HPDE6-E6E7 (cell line): ENCODE results near the gene KRT83.
"Not testable (repeated sequence)": the region's sequence is repeated elsewhere in the genome, so short reads cannot be mapped to it uniquely, and the experiment has no call there.

Source experiments
- DNase-seq: peaks from one replicate; pipeline ENCODE4 v3.0.0; 2011; ENCODE audit warnings: missing footprints; ENCODE audit errors: extremely low spot score

The KRT83 gene

DNA sequence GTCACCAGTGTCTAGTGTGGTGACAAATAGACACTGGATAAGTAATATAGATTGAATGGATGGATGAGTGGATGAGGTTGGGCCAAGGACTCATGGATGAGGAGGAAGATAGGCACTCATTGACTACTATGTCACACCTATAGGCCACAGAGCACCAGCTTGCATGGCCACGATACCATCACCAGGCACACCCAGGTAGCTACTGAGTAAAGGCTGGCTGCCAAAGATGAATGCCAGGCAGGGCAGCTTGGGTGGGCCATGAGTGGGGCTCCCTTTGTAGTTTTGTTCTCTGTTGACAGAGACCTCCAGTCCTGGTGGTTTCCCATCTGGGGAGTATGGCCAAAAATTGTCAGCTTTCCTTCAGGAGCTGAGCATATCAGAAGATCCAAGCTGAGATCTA, 11.2 kb upstream of the KRT83 start:
- DNase-seq: no peak

DNA sequence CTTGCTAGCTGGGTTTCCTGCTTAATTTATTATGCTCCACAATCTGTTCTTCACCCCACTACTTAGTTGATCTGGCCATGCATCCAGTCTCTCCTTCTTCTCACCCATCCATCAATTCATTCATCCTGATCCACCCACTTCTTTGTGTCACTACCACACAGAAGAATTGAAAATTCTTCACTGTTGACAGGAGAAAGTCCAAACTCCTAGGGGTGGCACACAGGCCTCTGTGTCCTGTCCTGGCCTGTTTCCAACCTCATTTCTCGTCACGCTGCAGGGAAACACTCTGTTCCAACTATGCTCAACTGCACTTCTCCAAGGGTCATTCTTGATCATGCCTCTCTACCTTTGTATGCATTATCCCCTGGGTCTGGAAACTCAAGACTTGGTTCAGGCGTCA, 10.6 kb upstream of the KRT83 start:
- no peak for DNase-seq

DNA sequence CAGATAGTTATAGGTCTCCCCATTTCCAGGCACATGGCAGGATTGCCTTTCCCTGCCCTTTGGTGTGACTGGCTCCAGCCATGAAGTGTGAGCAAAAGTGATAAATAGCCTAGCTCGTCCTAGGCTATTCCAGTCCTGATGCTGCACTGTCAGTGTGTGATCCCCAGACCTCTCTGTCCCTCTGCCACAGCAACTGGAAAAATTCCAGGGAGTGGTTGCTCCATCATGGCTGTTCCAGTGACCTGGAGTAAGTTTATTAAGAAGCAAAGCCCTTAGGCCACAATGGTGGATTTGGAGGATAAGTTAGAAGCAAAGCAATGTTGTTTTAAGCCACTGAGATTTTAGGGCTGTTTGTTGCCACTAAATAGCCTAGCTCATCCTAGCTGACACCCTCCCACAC, 9.8 kb upstream of the KRT83 start:
- no peak for DNase-seq

DNA sequence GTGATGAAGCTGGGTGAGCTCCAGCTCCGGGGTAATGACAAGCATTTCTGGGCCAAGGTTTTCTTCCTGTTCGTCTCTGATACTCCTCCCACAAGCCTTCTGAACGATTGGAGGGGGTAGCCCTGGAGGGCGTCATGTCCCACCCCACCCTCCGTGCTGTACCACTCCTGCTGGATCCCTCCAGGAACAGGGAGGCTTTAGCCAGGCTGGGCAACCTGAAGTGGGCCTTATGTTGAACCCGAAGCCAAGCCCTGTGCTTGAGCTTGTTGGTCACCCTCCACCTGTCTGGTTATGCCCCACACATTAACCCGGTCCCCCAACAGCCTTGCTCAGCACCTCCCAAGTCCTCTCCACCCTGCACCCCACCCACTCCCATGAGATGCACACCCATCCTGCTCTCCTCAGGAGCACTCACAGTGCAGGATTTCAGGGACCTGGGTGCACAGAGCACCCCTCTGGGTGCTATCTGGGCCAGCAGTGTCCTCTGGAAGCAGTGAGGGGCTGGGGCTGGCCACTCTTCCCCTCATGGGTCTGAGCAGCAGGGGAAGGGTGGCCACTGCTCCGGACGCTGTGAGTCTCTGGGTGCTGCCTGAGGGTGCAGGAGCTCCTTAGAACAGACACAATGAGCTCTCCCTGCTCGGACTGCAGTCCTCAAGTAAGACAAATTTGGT, 6.8 kb upstream of the KRT83 start:
- no peak for DNase-seq

DNA sequence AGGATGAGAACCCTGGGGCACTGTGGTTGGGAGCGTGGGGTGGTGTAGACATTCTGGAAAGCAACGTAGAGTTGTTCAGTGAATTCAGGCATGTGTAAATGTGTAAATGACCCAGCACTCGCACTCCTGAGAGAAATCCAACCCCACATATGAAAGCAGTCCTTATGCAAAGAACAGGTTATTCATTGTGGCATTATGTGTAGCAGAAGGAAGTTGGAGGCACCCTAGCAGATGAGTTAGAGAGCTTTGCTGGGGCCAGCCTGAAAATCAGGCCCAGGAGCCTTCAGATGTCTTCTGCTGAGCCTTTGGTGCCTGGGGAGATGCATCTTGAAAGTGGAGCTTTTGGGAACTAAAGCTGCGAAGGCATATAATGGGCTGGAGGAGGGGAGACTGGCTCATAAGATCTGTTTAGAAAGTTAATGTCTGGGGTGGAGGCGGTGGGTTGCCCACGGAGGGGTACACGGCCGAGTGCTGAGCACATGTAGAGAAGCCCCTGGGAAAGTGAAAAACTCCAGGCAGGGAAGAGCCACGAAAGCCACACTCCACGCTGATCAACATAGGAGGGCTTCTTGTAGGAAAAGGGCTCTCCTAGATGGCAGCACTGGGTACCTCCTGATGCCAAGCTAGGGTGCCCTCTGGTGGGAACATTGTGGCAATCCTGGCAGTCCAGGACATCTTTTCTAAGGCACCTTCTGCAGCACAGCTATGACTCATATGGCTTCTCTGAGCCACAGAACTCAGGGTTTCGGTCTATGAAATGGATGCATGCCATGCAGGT, 6.0 kb upstream of the KRT83 start:
- DNase-seq: peak; percentile 99

DNA sequence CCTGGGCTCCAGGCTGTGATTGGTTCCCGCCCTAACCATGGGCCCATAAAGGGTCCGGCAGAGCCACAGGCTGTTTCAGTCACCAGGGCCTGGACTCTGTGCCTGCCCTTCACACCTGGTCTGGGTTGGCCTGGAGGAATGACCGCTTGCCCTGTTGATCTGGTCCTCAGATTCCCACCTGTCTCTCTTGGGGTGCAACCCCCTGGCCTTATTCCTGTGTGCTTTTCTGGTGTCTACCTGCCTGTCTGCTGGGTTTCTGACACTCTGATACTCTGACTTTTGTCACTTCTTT, 2.9 kb upstream of the KRT83 start:
- DNase-seq: no peak

DNA sequence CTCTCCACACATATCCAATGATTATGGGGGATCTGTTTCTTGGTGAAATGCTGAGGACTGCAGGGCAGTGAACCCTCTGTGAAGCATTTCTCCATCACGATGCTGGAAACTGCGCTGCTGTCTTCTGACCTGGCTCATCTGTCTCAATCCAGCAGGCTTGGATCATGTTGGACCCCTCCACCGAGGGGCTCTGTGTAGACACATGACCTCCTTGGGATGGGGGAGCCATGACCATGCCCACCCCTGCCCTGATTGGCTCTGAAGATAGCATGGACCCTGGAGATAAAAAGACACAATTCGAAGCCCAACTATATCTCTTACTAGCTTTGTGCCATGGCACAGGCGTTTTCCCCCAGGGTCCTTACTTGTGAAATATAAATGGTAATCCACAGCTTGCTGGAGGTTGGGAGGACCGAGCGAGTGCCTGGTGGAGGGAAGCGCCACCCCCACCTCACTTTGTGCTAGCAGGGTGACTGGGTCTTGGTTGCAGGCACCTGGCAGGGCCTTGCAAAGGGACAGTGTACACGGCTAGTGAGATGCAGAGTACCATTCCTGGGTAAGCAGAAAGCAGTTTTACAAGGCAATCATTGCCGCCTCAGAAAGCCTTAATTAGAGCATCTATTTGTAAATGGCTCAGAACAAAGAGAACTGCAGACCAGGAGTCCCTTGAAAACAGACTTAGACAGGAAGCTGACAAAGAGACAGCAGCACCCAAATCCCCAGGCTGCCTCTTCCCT, 2.4 kb upstream of the KRT83 start:
- DNase-seq: no peak

DNA sequence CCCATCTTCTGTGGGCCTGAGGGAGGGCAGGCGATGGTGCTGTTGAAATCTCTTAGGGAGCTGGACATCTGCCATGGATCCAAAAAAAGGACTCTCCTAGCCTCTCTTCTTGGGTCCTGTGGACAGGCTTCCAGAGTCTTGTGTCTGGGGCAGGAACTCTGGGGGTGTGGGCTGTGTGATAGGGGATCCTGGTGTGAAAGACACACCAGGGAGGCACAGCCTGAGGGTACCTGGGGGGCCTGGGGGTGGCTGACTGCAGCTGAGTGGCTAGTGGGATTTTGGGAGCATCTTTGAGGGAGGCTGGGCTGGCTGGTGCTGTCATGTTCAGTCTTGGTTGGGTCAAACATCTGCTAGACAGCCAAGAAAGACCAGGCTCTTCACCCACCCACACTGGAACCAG, 1.8 kb upstream of the KRT83 start:
- DNase-seq: no peak

DNA sequence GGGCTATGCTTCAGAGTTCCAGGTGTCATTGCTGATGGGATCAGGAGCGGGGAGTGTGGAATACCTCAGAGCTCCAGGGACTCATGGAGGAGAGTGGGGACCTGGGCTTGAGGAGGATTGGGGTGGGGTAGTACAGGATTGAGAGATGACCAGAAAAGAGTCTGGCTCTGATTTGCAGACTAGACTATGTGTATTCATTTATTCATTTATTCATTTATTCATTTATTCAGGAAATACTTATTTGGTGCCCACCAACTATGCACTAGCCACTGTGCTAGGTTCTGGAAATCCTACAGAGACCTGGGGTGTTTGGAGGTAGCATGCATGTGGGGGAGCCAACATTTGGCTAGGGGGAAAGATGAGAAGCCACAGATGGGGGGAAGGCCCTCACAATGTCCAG, 871 bp upstream of the KRT83 start:
- no peak for DNase-seq

DNA sequence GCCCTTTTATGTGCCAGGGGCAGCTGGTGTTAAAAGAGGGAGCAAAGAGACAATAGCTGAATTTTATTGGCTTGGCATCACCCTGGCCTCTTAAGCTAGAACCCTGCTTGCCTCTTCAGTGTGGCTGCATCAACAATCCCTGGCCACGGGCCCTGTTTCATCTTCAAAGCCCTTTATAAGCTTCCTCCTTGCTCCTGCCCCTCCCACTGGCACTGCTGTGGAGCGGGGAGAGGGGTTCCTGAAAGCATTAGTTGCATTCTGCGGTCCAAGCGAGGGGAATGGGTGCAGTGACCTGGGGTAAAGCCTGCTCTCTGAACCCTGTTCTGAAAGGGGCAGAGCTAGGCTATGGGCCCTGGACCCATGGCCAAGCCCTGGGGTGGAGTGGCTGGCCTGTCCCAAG, 220 bp upstream of the KRT83 start:
- no peak for DNase-seq

DNA sequence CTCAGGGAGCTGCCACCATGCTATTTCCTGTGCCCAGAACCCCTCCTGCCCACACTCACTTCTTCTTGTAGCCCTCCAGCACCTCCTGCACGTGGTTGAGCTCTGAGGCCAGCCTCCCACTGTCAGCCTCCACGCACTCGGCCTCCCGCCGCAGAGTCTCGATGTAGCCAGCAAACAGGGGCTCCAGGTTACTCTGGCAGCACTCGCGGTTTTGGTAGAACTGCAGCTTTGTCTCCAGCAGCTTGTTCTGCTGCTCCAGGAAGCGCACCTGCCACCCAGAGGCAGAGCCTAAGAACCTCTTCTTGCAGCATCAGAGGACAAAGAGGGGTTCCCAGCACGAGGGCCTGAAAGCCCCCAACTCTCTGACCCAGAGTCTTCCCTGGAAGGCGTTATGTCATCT, 2.1 kb downstream of the KRT83 start:
- DNase-seq: no peak

DNA sequence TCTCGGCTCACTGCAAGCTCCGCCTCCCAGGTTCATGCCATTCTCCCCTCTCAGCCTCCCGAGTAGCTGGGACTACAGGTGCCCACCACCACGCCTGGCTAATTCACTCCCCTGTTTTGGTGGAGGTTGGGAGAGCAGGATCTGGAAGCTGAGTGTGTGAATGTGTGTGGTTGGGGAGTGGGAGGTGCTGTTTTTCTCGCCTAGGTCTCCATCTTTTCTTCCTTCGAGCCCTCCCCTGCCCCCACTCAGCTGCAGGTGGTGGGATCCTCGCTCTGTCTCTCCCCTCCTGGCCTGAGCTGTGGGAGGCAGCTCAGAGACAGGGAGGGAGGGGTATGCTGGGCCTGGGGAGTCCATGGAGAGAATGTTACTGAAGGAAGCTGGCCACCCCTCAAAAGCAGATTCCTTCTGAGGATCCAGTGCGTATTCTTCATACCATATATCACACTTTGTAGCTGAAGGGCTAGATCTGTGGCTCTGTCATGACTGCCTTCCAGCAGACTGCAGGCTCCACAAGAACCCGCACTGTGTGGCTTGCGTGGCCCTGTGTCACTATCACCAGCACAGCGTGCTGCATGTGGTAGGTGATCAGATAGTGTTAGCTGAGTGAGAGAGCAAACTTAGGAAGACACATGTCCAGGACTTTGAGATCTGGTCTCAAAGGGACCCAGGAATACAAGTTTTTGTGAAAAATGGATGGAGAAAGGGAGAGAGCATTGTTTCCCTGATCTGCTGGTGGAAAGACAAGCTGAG, 2.8 kb downstream of the KRT83 start:
- DNase-seq: no peak

DNA sequence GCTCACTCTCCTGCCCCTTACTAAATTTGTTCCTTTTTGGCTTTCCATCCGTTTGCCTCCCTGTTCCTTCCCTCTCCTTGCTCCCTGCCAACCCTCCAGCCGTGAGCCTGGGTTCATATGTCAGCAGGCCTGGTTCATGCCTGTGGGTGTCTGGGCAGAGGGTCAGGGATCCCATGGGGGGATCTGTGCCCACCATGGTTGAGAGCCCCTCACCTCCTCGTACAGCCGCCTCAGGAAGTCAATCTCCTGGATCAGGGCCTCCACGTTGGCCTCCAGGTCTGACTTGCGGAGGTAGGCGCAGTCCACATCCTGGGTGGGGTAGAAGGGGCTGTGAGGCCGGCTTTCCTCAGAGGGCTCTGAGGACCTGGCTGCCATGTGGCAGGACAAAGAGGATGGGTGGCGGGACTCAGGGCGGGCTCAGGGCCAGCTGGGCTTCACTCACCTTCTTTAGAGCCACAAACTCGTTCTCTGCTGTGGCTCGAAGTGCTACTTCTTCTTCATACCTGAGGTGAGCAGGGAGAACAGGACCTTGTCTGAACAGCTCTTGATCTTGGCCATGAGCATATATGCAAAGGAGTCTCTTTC, 3.6 kb downstream of the KRT83 start:
- DNase-seq: no peak

DNA sequence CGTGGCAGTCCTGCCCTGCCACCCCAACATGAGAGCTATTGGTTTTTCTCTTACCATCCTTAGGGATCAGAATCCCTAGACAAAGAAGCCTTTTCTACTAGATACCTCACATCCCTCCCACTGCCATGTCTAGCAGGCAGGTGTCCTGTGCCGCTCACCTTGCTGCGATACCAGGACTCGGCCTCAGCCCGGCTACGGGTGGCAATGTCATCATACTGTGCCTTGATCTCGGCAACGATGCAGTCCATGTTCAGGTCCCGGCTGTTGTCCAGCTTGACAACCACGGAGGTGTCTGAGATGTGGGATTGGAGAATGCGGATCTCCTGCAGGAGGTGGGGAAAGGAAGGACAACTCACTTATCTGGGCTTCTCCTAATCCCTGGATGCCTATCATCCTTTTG, 4.5 kb downstream of the KRT83 start:
- DNase-seq: no peak

DNA sequence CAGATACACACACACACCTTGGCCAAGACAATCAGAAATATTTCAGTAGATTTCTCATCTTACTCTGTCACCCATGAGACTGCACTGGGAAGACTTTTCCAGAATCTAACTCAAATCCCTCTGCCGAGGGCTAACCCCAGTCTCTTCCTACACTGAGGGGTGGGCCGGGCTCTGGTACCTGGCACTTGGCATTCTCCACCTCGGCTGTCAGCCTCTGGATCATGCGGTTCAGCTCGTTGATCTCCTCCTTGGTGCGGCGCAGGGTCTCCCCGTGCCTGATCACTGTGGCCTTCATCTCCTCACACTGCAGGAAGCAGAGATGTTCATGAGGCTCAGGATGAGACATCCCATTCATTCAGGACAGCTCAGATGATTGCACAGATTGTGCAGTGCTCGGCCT, 4.9 kb downstream of the KRT83 start:
- DNase-seq: no peak

DNA sequence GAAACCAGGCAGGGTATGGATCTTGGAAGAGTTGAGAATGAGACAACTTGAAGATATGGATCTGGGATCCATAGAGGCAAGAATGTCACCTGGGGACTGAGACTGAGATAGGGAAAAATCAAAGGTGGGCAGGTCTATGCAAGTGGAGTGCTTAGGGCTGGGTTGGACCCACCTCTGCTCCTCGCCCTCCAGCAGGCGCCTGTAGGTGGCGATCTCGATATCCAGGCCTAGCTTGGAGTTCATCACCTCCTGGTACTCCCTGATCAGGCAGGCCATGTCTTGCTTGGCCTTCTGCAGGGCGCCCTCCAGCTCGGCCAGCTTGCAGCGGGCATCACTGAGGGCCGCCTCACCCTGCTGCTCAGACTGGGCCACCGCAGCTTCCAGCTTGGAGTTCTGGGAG, 5.5 kb downstream of the KRT83 start:
- DNase-seq: not testable (repeated sequence)

DNA sequence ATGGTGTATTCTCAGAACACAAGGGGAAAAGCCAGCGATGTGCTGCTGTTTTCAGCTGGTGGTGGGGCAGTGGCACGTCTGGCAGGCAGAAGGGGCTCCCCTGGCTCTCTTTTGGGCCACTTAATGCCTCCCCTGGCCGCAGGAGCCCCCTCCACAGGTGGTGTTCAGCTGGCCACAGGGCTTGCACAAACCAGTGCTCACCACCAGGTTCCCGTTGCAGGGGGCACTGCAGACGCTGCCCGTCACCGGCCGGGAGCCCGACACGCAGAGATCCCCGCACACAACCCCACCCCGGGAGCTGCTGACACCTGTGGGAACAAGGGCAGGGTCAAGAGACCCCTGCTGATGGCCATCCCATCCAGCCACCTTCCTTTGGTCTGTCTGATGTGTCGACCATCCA, 6.7 kb downstream of the KRT83 start:
- no peak for DNase-seq

DNA sequence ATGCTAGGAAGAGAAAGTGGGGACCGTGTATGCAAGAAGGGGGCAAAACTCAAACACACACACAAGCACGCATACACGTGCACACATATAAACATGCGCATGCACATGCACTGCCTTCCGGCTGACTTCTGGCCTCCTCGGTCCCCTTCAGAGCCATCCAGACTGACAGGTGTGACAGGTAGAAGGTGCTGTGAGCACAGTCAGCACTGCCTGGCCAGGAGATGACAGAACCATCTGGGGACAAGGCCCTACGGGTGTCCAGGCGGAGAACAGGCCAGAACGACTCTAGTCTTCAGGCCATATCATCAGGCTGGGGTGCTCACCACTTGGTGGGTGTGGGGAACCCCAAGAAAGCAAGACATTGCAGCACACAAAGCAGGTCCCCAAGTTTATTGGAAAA, 7.3 kb downstream of the KRT83 start:
- no peak for DNase-seq

DNA sequence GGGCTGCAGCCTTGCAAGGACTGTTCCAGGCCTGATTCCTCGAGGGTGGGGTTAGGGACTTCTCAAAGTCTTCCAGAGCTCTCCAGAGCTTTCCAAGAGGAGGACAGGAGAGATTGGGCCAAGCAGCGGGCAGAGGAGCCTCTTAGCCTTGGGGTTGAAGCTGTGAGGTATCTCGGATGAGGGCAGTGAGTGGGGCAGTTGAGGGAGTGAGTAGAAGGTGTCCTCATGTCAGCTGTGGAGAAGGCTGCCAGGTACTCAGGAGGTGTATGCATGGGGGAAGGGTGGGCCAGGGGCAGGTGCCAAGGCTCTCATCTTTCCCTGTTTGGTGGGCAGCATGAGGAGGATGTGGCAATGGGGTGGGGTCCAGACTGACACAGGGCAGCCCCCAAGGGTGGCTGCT, 7.7 kb downstream of the KRT83 start:
- no peak for DNase-seq

DNA sequence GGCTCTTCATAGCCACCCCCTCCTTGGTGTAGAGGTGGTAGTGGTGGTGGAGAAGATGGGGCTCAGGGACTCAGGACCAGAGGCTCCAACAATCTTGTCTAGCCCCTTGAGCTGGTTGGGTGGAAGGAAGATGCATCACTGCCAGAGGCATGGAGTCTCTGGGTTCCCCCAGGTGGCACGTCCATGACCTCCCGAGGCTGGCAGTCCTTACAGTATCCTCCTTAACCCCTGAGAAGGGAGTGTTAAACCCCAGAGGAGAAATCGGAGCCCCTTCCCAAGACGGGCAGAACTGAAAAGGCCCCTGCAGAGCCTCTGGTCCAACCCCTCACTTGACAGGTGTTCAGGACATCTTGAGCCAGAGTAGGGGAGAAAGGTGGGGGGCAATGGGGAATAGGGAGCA, 9.1 kb downstream of the KRT83 start:
- no peak for DNase-seq

DNA sequence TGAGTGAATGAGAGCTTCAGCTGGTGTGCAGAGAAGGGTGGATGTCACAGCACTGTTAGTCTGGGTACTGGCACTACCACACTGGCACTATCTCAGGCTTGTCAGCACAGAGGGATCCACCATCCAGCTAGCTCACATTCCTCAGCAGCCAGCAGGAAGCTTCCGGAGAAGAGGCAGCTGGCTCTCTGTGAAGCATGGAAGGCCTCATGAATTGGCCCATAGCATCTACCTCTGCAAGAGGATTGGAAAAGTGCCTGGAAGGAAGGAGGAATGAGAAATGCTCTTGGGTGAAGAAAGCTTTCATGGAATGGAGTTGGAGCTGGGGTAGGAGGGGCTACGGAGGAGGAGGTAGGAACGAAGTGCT, 9.9 kb downstream of the KRT83 start:
- no peak for DNase-seq

DNA sequence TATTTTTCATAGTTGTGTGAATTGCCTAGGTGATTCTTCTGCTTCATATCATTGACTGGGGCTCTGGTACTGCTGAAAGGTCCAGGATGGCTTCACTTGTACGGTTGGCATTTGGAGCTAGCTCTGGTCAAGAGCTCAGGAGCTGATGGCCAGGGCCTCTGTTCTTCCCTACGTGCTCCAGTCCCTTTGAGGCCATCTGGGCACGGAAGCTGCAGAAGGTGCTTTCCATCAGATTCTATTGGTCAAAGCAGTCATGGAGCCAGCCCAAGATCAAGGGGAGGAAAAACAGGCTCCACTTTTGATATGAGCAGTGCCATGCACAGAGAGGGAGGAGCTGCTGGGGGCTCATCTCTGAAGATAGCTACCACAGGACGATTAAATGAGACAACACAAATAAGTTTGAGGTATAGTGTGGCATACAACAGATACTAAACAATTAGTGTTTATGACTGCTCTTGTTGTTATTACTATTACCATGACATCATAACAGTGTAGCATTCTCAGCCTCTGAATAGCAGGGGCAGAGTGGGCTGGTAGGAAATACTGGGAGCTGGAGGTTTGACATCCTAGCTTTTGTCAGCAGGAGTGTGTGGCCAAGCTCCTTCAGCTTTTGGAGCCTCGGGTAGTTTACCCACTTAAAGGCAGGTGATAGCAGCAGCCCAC, 10.4 kb downstream of the KRT83 start:
- no peak for DNase-seq
